Kidney capillary endothelial cell (primary cell): ENCODE measurements around the gene MYZAP.

Experiments
- DNase-seq: peaks from one replicate; pipeline ENCODE4 v3.0.0-alpha.2; 2018; ENCODE audit warnings: low spot score

The MYZAP gene

GRCh38 chr15:57663262-57663661, 71.6 kb downstream of the MYZAP start:
- no peak for DNase-seq

DNA sequence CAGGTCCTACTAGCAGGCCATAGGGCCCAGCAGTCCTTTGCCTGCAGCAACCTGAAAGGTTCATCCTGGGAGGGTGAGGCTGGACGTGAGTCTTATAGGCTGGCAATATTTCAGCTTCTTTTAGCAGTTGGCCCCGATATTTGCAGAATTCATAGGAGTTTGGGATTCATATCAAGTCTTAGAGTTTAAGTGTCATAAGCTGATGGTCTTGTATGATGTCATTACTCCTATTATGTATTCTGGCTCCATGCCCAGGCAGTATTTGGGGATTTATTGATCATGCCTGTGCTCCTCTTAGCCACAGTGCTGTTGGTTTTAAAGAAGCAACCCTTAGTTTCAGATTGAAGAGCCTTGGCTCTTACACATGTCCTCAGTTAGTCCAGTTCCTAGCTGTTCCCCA, 73.5 kb downstream of the MYZAP start:
- DNase-seq: no peak

GRCh38 chr15:57665939-57666338, 74.2 kb downstream of the MYZAP start:
- no peak for DNase-seq

DNA sequence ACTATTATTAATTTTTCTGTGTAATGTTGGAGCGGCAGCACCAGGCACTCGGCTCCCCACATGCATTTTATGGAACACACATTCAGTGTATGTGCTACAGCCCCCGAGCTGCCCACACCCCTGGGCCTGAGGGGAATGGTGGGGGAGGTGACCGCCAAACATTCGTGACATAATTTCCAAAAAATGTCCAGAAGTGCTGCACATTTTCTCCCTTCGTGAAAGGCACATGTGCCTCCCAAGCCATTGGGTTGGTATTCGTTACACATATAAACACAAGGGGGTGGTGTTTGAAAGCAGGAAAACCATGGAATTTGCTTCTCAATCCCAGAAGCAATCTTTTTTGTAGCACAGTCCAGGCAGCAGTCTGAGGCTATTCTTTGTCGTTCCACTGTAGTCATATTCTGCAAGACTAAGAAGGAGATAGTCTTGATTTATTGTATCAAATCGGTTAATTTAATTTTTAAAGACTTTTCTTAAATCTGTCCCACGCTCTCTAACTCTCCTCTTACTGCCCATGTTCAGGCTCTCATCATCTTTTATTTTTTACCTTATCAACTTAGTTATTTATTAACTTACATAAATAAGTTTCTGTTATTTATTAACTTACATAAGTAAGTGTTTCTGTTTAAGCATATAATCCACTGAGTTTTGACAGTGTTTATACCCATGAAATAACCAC, 75.6 kb downstream of the MYZAP start:
- no peak for DNase-seq

GRCh38 chr15:57668016-57668415, 76.3 kb downstream of the MYZAP start:
- no peak for DNase-seq

DNA sequence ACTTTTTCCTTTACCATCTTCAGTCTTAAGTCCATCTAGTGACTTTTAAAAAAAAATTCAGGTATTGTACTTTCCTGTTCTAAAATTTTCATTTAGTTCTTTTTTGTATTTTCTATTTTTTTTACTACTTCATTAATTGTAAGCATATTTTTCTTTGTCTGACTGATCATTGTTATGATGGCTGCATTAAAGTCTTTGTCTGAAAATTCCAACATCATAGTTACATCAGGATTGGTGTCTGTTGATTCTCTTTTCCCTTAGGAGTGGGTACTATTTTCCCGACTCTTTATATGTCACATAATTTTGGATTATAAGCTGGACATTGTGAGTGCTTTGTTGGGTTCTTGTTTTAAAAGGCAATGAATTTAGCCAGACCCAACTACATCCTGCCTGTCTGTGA, 79.9 kb downstream of the MYZAP start:
- DNase-seq: peak; percentile 11

DNA sequence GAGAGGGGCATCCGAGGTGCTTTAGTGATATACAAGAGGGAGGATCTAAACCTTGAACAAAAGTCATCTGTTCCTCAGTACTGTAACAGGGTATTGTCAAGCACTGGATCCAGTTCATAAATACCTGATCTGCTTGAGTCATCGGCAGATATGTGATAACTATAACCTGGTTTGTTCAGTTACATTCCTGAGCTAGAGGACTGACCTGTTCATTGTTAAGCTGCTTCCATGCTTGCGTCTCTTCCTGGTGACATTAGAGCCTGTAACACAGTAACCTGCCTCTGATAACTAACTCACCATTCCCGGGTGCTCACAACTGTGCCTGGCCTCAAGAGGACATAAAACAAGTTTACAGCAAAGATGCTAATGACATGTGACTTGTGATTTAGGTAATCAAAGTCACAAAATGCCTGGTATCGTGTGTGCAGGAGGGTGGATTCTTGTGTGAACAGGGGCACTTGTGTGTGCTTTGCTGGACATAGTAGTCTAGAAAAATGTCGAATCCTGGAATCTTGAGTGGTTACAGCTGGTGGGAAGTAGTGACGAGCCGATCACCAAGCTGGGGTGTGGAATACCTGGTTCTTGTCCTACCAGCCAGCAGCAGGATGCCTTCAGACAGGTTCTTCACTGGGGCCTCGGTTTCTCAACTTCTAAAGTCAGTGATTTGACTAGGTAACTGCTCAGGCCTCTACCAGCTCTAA, 83.9 kb downstream of the MYZAP start:
- no peak for DNase-seq

DNA sequence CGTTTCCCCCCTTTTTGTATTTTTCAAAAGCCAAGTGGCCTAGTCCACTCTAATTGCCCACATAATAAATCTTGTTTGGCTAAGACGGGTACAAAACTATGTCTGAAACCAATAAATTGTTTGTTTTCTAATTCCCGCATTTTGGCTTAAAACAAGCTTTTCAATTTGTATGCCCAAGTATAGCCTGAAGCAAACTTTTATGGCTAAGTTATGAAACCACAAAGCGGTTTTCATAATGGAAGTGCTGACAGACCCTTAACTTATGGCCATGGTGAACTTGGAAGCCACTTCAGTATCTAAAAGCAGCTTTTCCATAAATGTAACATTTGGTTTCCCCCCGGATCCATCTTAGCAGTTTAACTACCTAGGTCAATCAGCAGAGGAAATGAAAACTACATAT, 84.9 kb downstream of the MYZAP start:
- no peak for DNase-seq

DNA sequence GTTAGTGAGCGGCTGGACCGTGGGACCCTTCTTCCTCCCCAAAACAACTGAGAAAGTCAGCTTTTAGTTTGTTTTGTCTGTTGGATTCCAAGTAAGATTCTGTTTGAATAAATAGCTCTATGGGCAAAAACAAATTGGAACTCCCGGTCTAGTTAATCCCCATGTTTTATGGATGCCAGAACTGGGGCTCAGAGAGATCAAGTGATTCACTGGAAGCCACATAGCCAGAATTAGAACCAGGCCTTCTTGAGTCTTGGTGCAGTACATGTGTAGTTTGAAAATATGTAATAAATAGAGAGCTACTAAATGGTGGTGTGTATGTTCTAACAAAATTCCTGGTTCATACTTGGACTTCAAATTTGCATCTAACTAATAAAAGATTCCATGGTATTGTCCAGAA, 85.5 kb downstream of the MYZAP start:
- no peak for DNase-seq

- DNase-seq: peak; percentile 33
Observed at GRCh38 chr15:57680021-57680420, 88.3 kb downstream of the MYZAP start.

DNA sequence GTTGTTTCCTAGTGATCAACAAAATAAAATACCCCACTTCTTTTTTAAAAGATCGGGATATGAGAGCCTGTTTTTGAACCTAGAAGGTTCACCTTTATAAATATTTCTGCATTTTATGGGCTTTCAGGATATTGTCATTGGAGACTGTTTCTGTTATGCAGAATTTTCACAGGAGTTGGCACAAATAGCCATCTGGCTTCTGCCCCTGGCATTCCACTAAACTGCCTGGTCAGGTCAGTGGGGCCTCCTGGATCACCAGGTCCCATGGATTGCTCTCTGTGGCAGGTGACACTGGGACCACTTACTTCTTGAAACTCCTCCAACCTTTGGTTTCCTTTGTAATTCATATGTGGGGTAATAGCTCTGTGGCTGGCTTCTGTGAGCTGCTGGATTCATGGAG, 89.3 kb downstream of the MYZAP start:
- DNase-seq: no peak

DNA sequence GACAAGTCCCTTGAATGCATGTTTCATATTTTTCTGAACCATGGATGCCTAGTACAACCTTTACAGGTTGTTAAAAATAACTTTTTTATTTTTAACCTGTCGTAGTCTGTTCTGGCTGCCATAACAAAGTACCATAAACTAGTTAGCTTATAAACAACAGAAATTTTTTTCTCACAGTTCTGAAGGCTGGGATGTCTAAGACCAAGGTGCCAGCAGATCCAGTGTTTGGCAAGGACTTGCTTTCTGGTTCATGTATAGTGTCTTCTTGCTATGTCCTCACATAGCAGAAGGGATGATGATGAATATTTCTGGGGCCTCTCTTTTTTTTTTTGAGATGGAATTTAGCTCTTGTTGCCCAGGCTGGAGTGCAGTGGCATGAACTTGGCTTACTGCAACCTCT, 91.8 kb downstream of the MYZAP start:
- DNase-seq: no peak

GRCh38 chr15:57684491-57685151, 92.9 kb downstream of the MYZAP start:
- no peak for DNase-seq

DNA sequence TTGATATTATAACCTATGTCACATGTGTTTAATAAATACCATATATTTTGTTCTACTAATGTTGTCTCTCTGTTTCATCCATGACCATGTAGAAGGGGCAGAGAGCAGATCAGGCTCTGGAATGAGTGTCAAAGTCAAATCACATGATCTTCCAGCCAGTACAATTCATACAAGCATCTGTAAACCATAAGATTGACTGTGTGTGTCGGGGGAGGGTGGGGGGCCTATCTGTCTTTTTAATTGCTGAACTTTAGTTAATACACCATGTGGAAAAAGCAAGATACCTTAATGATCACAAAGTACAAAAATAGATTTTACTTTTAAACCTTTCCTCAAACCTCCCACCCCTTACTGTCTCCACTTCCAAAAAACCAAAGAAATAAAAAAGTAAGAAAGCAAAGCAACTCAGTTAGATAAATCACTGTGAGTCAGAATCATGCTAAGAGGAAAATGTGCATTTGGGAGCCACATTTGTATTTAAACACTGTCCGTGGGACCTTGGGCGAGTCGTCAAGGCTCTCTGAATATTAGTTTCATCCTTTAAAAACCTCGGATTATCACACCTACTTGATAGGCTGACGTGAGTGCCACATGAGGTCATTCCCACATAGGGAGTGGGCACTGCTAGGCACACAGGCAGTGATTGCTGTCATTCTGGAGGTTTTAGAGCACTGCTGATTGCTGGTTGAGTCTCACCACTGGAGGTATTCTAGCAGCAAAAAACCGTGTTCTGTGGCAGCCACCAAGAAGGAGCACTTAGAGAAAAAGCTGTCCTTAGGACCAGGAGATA, 93.8 kb downstream of the MYZAP start:
- no peak for DNase-seq

GRCh38 chr15:57686657-57687056, 95.0 kb downstream of the MYZAP start:
- DNase-seq: no peak

DNA sequence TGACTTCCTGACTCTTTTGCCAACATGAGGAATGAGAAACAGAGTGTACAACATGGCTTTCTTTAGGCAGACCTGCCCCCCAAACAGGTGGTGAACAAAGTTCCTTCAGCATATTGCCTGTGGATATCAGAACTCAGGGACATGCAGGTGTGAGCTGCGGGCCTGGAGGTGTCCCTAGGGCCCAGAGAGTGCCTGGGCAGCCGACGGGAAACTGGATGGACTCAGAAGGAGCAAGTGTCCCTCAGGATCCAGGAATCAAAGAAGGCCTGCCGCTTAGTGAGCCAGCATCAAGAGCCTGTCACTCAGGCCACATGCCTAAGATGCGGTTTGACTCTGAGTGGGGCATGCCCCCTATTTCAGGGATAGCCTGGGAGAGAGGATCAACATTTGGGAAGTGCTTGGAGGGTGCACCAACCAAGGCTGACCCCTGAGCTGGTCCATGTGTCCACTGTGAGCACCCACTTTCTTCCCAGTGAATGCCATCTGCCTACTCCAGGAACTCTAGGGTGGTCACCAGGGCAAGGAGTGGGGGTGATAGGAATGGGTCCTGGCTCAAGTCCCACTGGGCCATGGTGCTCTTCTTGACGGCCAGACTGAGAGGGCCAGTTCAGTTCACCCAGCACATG, 98.8 kb downstream of the MYZAP start:
- DNase-seq: no peak

- DNase-seq: no peak
Observed at GRCh38 chr15:57691082-57691481, 99.4 kb downstream of the MYZAP start.

GRCh38 chr15:57692709-57693108, 101.0 kb downstream of the MYZAP start:
- DNase-seq: no peak

DNA sequence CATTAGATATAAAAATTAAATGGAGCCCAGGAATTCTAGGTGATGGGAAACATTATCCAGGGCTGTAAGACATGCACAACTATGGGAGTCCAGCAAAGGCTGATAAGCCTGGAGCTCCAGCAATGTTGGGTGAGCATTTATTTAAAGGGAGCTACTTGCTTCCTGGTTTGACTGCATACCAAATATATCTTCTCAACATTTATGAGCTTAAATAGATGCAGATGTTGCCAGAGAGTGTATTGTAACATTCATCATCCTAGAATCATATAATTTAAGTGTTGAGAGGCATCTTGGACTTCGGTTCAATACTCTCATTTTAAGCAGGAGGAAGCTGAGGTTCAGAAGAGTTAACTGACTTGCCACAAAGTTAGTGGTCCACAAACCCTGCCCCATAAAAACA, 102.6 kb downstream of the MYZAP start:
- DNase-seq: no peak

DNA sequence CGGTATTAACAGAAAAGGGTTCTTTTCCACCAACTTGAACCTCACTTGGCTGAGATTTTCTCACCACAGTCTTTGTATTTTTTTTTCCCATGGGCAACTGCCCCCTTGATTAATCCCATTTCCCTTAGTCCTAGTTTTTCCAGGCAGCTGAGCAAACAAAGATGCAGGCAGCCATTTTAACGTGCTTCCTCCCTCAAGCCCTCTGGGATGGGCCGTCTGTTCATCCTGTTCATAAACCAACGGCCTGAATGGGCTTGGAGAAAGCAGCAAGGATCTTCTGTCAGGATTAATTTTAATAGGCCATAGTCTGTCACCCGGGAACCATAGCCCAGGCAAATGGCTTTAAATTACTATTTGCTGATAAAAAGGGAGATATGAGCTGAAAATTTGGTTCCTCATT, 104.4 kb downstream of the MYZAP start:
- DNase-seq: no peak

DNA sequence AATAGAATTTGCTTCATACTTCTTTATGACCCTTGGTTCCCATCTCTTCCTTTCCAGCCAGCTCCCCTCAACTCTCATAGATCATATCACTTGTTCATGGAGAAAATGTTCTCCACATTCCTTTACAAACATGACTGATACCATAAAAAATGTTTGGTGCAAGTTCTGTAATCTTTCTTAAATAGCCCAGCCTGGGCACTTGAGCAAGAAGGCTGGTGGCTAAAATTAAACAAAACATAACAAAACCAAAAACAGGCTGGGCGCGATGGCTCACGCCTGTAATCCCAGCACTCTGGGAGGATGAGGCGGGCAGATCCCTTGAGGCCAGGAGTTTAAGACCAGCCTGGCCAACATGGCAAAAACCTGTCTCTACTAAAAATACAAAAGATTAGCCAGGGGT, 105.9 kb downstream of the MYZAP start:
- DNase-seq: no peak

GRCh38 chr15:57698243-57698642, 106.5 kb downstream of the MYZAP start:
- DNase-seq: no peak
